ENCODE results near the gene POU3F2. TPM values are rescaled to one million over a fixed set of nuclear protein-coding genes. Genes with fewer than 3 reads are reported as not detected.
A peak's percentile ranks its signal among the peaks of the same experiment; 100 is the strongest.

Gene POU3F2
- total and polyA plus RNA-seq, 2 donors (not counting 1 experiment from before 2014, with no cell fraction given): not detected

DNA sequence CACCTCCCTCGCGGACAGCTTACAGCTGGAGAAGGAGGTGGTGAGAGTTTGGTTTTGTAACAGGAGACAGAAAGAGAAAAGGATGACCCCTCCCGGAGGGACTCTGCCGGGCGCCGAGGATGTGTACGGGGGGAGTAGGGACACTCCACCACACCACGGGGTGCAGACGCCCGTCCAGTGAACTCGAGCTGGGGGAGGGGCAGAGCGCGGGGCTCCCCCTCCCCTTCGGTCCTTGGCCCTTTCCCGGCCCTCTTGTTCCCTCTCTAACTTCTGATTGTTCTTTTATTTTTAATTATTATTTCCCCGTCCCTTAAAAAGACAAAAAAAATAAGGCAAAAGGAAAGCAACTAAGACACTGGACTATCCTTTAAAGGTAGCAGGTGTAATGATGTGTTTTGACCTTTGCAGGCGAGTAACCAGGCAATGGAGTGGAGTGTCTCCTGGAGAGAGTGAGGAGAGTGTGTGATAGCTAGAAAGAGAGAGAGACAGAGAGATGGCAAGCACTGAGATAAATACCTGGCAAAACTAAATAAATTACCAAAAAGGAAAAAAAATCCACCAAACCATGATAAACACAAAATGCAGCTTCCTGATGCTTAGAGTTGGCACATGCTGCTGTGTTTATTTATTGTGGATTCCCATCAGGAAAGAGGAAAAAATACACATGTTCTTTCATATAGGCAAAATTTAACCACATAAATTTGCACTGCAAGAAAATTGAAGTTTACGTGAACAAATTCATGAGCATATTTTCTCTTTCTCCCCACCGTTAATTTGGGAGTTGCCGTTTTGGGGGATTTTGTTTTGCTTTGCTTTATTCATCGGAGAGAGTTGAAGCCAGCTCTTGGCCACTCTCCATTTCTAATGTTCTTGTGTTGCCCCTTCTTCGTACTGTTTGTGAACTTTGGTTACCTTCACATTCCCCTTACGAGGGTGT is 1.9 kb downstream of the POU3F2 start:
- Mint-ChIP-seq H3K27me3 (peaks cover 79% of the 10 kb centered on the region), H3K4me1 (peaks cover 36% of the 10 kb centered on the region), H3K9me3 (ENCODE audit: insufficient read depth) (no peaks in the 10 kb centered on the region), H3K4me3 (peak overlapping the region; percentile 77), H3K27ac (peak overlapping the region; percentile 68)
- H3K27ac ChIP-seq (ENCODE audit: low read length in 2 of 2): no peak overlapping the region
- no peaks in the 10 kb centered on the region for H4K20me1 ChIP-seq (ENCODE audit: control insufficient read depth, insufficient read depth, low read length, poor library complexity, severe bottlenecking)
- peak overlapping the region; percentile 47 for H2AFZ ChIP-seq (ENCODE audit: insufficient read depth, low read depth, low read length, poor library complexity, severe bottlenecking)
- WGBS (ENCODE audit: insufficient coverage): 10% methylated on average over 11 of the region's 23 CpGs
- H3K9ac ChIP-seq (ENCODE audit: low read length): no peak overlapping the region
- peak overlapping the region; percentile 100 for H3K4me2 ChIP-seq (replicated peaks; ENCODE audit: low read depth, low read length, poor library complexity, severe bottlenecking)
- TF ChIP-seq EZH2 (IDR thresholded peaks at IDR 0.05; ENCODE audit: borderline replicate concordance, insufficient read depth, low read depth, low read length, poor library complexity, severe bottlenecking): no peak
- TF ChIP-seq, protein P1, sequence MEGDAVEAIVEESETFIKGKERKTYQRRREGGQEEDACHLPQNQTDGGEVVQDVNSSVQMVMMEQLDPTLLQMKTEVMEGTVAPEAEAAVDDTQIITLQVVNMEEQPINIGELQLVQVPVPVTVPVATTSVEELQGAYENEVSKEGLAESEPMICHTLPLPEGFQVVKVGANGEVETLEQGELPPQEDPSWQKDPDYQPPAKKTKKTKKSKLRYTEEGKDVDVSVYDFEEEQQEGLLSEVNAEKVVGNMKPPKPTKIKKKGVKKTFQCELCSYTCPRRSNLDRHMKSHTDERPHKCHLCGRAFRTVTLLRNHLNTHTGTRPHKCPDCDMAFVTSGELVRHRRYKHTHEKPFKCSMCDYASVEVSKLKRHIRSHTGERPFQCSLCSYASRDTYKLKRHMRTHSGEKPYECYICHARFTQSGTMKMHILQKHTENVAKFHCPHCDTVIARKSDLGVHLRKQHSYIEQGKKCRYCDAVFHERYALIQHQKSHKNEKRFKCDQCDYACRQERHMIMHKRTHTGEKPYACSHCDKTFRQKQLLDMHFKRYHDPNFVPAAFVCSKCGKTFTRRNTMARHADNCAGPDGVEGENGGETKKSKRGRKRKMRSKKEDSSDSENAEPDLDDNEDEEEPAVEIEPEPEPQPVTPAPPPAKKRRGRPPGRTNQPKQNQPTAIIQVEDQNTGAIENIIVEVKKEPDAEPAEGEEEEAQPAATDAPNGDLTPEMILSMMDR (IDR thresholded peaks at IDR 0.05): no peak
- CTCF ChIA-PET: interaction anchor here (2.3 kb wide), 1 partner anchor 8 kb away, joined by 6 read pairs; no protein-coding TSS in a partner anchor
- H3K9me3 ChIP-seq (ENCODE audit: control extremely low read depth in 1 of 3, control insufficient read depth in 2 of 3, insufficient read depth in 1 of 3, low read length in 2 of 3): peaks cover 0 to 37% (median 0%) of the 10 kb centered on the region in 3 donors
- no peak overlapping the region for H3K4me3 ChIP-seq (ENCODE audit: control extremely low read depth in 1 of 5, extremely low read depth in 1 of 5, insufficient read depth in 1 of 5, low read depth in 2 of 5, low read length in 4 of 5)
- intact Hi-C loops (cut with micrococcal nuclease): loop anchor here (10.0 kb wide), 1 partner anchor 1911 kb away; the partner anchor contains the start of gene KLHL32
- POLR2A ChIA-PET: no interaction called here
- ATAC-seq (ENCODE audit: low read depth) (no peak), DNase-seq (peak; percentile 23)
- H3K27me3 ChIP-seq (replicated peaks in 1 of 4; ENCODE audit: control extremely low read depth in 1 of 4, control insufficient read depth in 3 of 4, insufficient read depth in 4 of 4, low read length in 3 of 4): peaks cover 1 to 77% (median 69%) of the 10 kb centered on the region in 4 experiments
- no peaks in the 10 kb centered on the region for H3K36me3 ChIP-seq (replicated peaks in 1 of 2; ENCODE audit: control extremely low read depth in 1 of 2, control insufficient read depth in 1 of 2, extremely low read depth in 1 of 2, insufficient read depth in 2 of 2, low read length in 1 of 2)
- peaks cover 45 to 55% of the 10 kb centered on the region in 2 donors for H3K4me1 ChIP-seq (ENCODE audit: control insufficient read depth in 2 of 2, insufficient read depth in 2 of 2, low read length in 2 of 2)
- no peaks in the 10 kb centered on the region for H3K79me2 ChIP-seq (ENCODE audit: control insufficient read depth, insufficient read depth, low read length)

All from B cell (primary cell).